Activated T-cell treated with anti-CD3 and anti-CD28 coated beads, Interleukin-2, amount 50 U/mL, for 4 hours (primary cell): ENCODE results near the gene IRAK4. TPM values are rescaled to one million over a fixed set of nuclear protein-coding genes. Genes with fewer than 3 reads are reported as not detected.

Source experiments
- ATAC-seq, 2 donors: fragments of 200-7000 bp; cut with Tn5 transposase; one replicate each; pipeline ENCODE4 v1.10.0; 2021
- DNase-seq: peaks from one replicate; pipeline ENCODE4 v3.0.0-alpha.2; 2020
- H3K27me3 Mint-ChIP-seq: one replicate; pipeline ENCODE4 v1.8.0; 2021; ENCODE audit warnings: low read depth, mixed read lengths
- H3K36me3 Mint-ChIP-seq: one replicate; pipeline ENCODE4 v1.8.0; 2022; ENCODE audit warnings: mixed read lengths; ENCODE audit not compliant: insufficient read depth
- H3K4me1 Mint-ChIP-seq: one replicate; pipeline ENCODE4 v1.8.0; 2021; ENCODE audit warnings: low read depth, mixed read lengths
- H3K4me3 Mint-ChIP-seq: one replicate; pipeline ENCODE4 v1.8.0; 2021; ENCODE audit warnings: mild to moderate bottlenecking, moderate library complexity, mixed read lengths
- H3K9me3 Mint-ChIP-seq: one replicate; pipeline ENCODE4 v1.8.0; 2021; ENCODE audit warnings: mixed read lengths
- total RNA-seq, 3 donors: library from RNA; stranded (reverse); gene quantifications; one replicate each; pipeline ENCODE4 v1.2.1, GENCODE V29; 2021

The IRAK4 gene
- 10 to 100 TPM; 15.4 to 17.5 (median 16.7) TPM for total RNA-seq

GRCh38 chr12:43758728-43759563 lies at the start of gene IRAK4, which contains the start of gene PUS7L:
Gene IRAK4, plus strand, starts transcription at chr12:43758951. Its CDS starts 9,161 bp downstream, at chr12:43768112.
Gene PUS7L, minus strand, starts transcription at chr12:43758790. Its CDS starts 3,545 bp downstream, at chr12:43755245.
- peak; percentile 96 to 98 for ATAC-seq
- Mint-ChIP-seq H3K4me3 (peak within 1 kb of the TSS; percentile 97), H3K27me3 (no peaks in the 10 kb centered on the region), H3K9me3 (no peaks in the 10 kb centered on the region), H3K36me3 (peaks cover 27% of the 10 kb centered on the region), H3K4me1 (peaks cover 65% of the 10 kb centered on the region)
- peak; percentile 93 for DNase-seq

DNA sequence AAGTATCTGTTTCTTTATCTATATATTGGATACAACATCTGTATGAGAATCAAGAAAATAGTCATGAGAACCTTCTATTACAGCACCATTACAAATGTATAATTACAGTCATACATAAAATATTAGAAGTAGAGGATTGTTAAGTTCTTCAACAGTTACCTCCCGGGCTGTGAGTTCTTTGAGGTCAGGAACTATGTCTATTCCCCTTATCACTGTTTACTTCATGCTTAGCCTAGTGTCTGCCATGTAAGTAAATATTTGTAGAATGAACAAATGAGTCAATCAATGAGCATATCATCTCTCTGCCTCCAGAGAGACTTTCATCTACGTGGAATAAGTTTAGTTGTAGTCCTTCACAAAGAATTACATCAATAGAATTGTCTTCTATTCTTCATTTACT lies 47.4 kb upstream of the IRAK4 start:
- DNase-seq (no peak), ATAC-seq (no peak)
- Mint-ChIP-seq H3K27me3 (peaks cover 34% of the 10 kb centered on the region), H3K36me3 (no peaks in the 10 kb centered on the region), H3K4me1 (no peaks in the 10 kb centered on the region), H3K9me3 (peaks cover 16% of the 10 kb centered on the region), H3K4me3 (no peak overlapping the region)

- Mint-ChIP-seq H3K9me3 (no peaks in the 10 kb centered on the region), H3K4me3 (no peak overlapping the region), H3K36me3 (peaks cover 10% of the 10 kb centered on the region), H3K4me1 (no peaks in the 10 kb centered on the region), H3K27me3 (no peaks in the 10 kb centered on the region)
- DNase-seq (no peak), ATAC-seq (no peak)
These were observed 36.1 kb upstream of the IRAK4 start for GRCh38 chr12:43722621-43723020.

GRCh38 chr12:43723134-43723533 lies 35.6 kb upstream of the IRAK4 start:
- no peaks in the 10 kb centered on the region for H3K9me3 Mint-ChIP-seq
- H3K36me3 Mint-ChIP-seq, result peaks cover 10% of the 10 kb centered on the region
- no peak overlapping the region for H3K4me3 Mint-ChIP-seq
- no peak for DNase-seq
- no peaks in the 10 kb centered on the region for H3K4me1 Mint-ChIP-seq
- no peak for ATAC-seq
- H3K27me3 Mint-ChIP-seq, result no peaks in the 10 kb centered on the region

GRCh38 chr12:43728117-43728516 lies 30.6 kb upstream of the IRAK4 start:
- no peak overlapping the region for H3K4me3 Mint-ChIP-seq

GRCh38 chr12:43728698-43729097 lies 30.1 kb upstream of the IRAK4 start:
- H3K4me3 Mint-ChIP-seq, result no peak overlapping the region

More at GRCh38 chr12:43728117-43728516, 30.6 kb upstream of the IRAK4 start:
- H3K9me3 Mint-ChIP-seq, result no peaks in the 10 kb centered on the region
- H3K4me1 Mint-ChIP-seq, result peaks cover 6% of the 10 kb centered on the region
- DNase-seq (no peak), ATAC-seq (no peak)
- H3K27me3 Mint-ChIP-seq, result no peaks in the 10 kb centered on the region
- peaks cover 14% of the 10 kb centered on the region for H3K36me3 Mint-ChIP-seq

DNA sequence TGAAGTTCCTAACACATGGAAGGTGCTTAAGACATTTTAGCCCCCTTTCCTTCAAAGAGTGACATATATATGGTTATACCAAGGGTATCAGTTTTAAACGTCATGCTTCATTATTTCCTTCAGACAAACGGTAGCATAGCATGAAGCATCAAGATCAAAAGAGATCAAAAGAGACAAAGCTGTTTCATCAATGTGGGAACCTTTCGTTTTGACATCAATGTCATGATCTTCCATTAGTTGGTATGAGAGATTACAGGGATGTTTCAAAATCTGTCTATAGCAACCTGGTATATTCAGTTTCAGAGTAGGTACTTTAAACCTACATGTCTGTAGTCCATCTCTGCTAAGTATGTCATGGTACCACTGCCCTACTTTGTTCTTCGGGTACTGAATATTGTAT lies 28.5 kb upstream of the IRAK4 start:
- Mint-ChIP-seq H3K4me1 (peaks cover 6% of the 10 kb centered on the region), H3K36me3 (peaks cover 19% of the 10 kb centered on the region), H3K4me3 (no peak overlapping the region), H3K27me3 (no peaks in the 10 kb centered on the region), H3K9me3 (no peaks in the 10 kb centered on the region)
- ATAC-seq (peak; percentile 92 to 93), DNase-seq (no peak)

More at GRCh38 chr12:43728698-43729097, 30.1 kb upstream of the IRAK4 start:
- Mint-ChIP-seq H3K4me1 (peaks cover 6% of the 10 kb centered on the region), H3K27me3 (no peaks in the 10 kb centered on the region), H3K9me3 (no peaks in the 10 kb centered on the region), H3K36me3 (peaks cover 14% of the 10 kb centered on the region)
- ATAC-seq, result no peak
- no peak for DNase-seq

- Mint-ChIP-seq H3K4me3 (no peak overlapping the region), H3K27me3 (no peaks in the 10 kb centered on the region), H3K9me3 (no peaks in the 10 kb centered on the region), H3K36me3 (peaks cover 36% of the 10 kb centered on the region), H3K4me1 (peaks cover 6% of the 10 kb centered on the region)
- no peak for DNase-seq
- no peak for ATAC-seq
These were observed 25.1 kb upstream of the IRAK4 start for GRCh38 chr12:43733687-43734086.

GRCh38 chr12:43736927-43737440 lies 21.8 kb upstream of the IRAK4 start:
- Mint-ChIP-seq H3K4me1 (no peaks in the 10 kb centered on the region), H3K27me3 (no peaks in the 10 kb centered on the region), H3K4me3 (no peak overlapping the region), H3K9me3 (no peaks in the 10 kb centered on the region), H3K36me3 (peaks cover 45% of the 10 kb centered on the region)
- DNase-seq (no peak), ATAC-seq (no peak)

DNA sequence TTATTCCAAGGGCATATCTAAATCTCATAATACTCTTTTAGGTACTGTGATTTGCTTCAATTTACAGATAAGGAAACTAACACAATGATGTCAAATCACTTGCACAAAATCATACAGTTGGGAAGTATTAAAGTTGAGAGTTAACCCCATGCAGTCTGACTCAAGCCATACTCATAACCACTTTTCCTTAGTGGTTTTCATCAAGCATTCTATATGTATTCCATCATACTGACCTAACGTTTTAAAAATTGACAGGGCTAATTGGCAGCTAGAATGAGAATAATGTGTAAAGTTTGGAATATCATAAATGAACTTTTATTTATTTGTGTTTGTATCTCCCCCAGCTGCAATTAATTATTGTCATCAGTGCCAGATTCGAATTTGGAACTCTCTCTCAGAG lies 21.1 kb upstream of the IRAK4 start:
- no peaks in the 10 kb centered on the region for H3K9me3 Mint-ChIP-seq
- DNase-seq (no peak), ATAC-seq (no peak)
- no peaks in the 10 kb centered on the region for H3K27me3 Mint-ChIP-seq
- no peak overlapping the region for H3K4me3 Mint-ChIP-seq
- H3K4me1 Mint-ChIP-seq, result no peaks in the 10 kb centered on the region
- H3K36me3 Mint-ChIP-seq, result peaks cover 46% of the 10 kb centered on the region

DNA sequence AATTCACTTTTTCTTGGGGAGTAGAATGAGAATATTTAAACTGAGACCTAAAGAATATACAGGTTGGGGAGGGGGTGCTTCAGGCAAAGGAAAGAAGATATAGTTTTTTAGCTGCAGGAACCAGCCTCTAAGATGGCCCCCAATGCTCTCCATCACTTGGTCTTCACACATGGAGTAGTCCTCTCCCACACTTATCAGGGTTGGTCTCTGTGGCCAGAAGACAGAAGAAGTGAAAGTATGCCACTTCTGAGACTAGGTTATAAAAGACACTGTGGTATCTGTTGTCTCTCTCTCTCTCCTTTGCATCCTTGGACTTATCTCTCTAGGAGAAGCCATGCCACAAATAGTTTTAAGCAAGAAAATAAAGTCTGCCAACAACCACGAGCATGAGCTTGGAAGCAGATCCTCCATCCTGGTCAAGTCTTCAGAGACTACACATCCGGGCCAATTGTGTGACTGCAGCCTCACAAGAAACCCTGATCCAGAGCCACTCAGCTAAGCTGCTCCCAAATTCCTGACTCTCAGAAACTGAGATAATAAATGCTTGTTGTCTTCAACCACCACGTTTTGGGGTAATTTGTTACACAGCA lies 18.1 kb upstream of the IRAK4 start:
- Mint-ChIP-seq H3K9me3 (no peaks in the 10 kb centered on the region), H3K36me3 (peaks cover 51% of the 10 kb centered on the region), H3K27me3 (no peaks in the 10 kb centered on the region), H3K4me1 (no peaks in the 10 kb centered on the region), H3K4me3 (no peak overlapping the region)
- no peak for DNase-seq
- no peak for ATAC-seq

- DNase-seq (no peak), ATAC-seq (no peak)
- Mint-ChIP-seq H3K4me1 (no peaks in the 10 kb centered on the region), H3K9me3 (no peaks in the 10 kb centered on the region), H3K36me3 (peaks cover 47% of the 10 kb centered on the region), H3K27me3 (no peaks in the 10 kb centered on the region), H3K4me3 (no peak overlapping the region)
These were observed 16.6 kb upstream of the IRAK4 start for GRCh38 chr12:43742106-43742505.

- Mint-ChIP-seq H3K27me3 (no peaks in the 10 kb centered on the region), H3K4me1 (peaks cover 1% of the 10 kb centered on the region), H3K9me3 (no peaks in the 10 kb centered on the region), H3K4me3 (no peak overlapping the region), H3K36me3 (peaks cover 42% of the 10 kb centered on the region)
- no peak for ATAC-seq
- DNase-seq, result no peak
These were observed 13.9 kb upstream of the IRAK4 start for GRCh38 chr12:43744826-43745225.

GRCh38 chr12:43749016-43749415 lies 9.7 kb upstream of the IRAK4 start:
- H3K36me3 Mint-ChIP-seq, result peaks cover 42% of the 10 kb centered on the region
- H3K4me3 Mint-ChIP-seq, result no peak overlapping the region
- H3K9me3 Mint-ChIP-seq, result peaks cover 6% of the 10 kb centered on the region
- ATAC-seq, result no peak
- H3K4me1 Mint-ChIP-seq, result peaks cover 18% of the 10 kb centered on the region
- no peaks in the 10 kb centered on the region for H3K27me3 Mint-ChIP-seq
- DNase-seq, result no peak

DNA sequence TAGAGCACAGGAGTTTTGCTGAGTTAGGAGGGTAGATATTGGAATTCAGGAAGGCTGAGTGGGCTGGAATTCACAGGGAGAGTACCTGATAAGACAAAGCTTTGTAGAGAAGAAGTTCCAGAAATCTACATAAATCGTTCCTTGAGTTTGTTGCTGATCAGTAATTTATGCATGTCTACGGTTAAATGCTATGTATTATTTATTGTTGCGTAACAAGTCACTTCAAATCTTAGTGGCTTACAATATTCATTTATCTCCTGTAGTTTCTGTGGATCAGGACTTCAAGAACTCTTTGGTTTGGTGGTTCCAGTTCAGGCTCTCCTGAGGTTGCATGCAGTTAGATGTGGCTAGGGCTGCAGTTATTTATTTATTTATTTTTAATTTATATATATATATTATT lies 7.9 kb upstream of the IRAK4 start:
- Mint-ChIP-seq H3K36me3 (peaks cover 42% of the 10 kb centered on the region), H3K4me1 (peaks cover 26% of the 10 kb centered on the region), H3K27me3 (no peaks in the 10 kb centered on the region), H3K4me3 (no peak overlapping the region), H3K9me3 (peaks cover 6% of the 10 kb centered on the region)
- no peak for DNase-seq
- no peak for ATAC-seq
